GM20000 (cell line): ENCODE data around the gene SRRM4.

ENCODE experiments used
- DNase-seq: peaks from one replicate; pipeline ENCODE4 v3.0.0; 2012; ENCODE audit warnings: low spot score
- TF ChIP-seq, protein P1 (sequence below): IDR thresholded peaks from 2 replicates; pipeline ENCODE4 v1.5.1; 2012; ENCODE audit warnings: mild to moderate bottlenecking, control low read depth; ENCODE audit errors: extremely low read depth, missing control alignments

Gene SRRM4

GRCh38 chr12:119011231-119011630 lies 29.9 kb downstream of the SRRM4 start:
- TF ChIP-seq, protein P1, sequence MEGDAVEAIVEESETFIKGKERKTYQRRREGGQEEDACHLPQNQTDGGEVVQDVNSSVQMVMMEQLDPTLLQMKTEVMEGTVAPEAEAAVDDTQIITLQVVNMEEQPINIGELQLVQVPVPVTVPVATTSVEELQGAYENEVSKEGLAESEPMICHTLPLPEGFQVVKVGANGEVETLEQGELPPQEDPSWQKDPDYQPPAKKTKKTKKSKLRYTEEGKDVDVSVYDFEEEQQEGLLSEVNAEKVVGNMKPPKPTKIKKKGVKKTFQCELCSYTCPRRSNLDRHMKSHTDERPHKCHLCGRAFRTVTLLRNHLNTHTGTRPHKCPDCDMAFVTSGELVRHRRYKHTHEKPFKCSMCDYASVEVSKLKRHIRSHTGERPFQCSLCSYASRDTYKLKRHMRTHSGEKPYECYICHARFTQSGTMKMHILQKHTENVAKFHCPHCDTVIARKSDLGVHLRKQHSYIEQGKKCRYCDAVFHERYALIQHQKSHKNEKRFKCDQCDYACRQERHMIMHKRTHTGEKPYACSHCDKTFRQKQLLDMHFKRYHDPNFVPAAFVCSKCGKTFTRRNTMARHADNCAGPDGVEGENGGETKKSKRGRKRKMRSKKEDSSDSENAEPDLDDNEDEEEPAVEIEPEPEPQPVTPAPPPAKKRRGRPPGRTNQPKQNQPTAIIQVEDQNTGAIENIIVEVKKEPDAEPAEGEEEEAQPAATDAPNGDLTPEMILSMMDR, result no peak
- no peak for DNase-seq

DNA sequence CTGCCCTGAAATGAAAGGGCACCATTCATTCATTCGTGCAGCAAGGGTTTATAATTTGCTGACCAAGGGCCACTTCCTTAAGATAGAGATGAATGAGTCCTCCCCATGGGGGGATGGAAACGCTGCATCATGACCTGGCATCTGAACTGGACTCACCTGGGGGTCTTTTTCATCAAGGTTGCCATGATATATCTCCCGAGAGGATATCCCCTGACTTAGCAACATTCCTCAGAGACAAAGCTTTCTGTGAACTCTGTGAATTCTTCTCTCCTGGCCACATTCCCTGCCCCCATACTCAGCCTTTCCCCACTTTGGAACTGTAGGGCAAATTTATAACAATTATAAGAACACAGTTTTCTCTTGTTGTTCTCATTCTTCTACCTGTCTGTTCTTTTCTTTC lies 30.8 kb downstream of the SRRM4 start:
- DNase-seq, result no peak

GRCh38 chr12:119013023-119013422 lies 31.7 kb downstream of the SRRM4 start:
- TF ChIP-seq, protein P1, result no peak
- DNase-seq, result no peak

More for the DNA sequence above, 30.8 kb downstream of the SRRM4 start:
- TF ChIP-seq, protein P1, result no peak

DNA sequence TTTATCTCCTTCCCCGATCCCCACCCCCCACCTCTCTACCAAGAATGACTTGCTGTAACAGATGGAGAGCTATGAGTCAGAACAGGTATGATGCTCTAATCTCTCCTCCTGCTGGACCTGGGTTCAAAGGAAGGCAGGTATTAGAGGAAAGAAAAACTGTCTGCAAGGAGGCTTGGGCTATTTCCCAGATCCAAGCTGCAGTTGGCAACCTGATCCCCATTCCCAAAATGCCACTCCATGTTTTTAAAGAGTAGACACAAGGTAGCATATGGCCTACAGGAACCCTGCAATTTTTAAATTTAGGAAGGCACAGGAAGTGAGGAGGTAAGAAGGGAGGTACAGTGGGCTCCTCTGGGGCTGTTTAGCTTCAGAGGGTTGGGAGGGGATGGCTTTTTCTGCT lies 33.0 kb downstream of the SRRM4 start:
- TF ChIP-seq, protein P1, result no peak
- no peak for DNase-seq

GRCh38 chr12:119016715-119017114 lies 35.4 kb downstream of the SRRM4 start:
- no peak for DNase-seq
- TF ChIP-seq, protein P1, result no peak

GRCh38 chr12:119019166-119019565 lies 37.8 kb downstream of the SRRM4 start:
- TF ChIP-seq, protein P1, result no peak
- DNase-seq, result no peak

DNA sequence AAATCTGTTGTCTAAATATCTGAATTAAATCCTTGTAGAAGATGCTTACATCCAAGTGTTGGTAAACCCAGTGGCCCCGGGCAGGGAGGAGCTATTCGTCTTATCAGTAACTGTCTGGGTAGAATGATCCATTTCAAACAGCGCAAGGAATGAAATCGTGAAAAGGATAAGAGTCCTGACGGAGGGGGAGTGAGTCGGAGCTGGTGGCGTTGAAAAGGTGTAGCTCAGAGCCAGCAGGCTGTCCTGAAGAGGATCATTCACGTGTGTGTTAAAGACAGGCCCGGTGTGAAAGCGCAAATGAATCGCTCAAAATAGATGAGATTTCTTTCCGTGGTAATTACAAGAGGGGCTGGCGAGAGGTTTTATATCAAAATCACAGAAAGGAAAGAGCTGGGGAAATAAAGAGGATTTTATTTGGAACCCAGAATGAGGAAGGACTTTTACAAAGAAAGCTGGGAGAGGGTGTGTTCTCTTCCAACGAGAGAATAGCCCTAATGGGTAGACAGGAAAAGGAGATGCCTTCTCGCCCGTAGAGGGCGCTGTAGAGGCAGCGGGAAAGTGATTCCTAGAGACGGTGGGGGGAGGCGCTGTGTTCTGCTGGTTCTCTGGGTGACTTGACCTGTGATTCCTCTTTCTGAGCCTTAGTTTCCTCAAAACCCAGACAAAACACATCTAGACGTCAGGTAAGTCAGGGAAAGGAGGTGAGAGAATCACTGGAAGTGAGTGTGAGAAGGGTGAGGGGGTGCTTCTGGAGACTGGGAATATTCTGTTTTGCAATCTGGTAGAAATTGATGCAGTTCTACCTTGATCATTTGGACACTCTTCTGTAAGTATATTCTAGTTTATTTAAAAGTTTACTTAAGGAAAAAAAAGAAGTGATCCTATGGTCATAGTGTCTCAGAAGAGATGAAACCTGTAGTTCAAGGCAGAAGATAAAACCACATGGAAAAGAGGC lies 39.3 kb downstream of the SRRM4 start:
- peak; percentile 7 for DNase-seq
- TF ChIP-seq, protein P1, result peak; percentile 19
